ENCODE results near the gene FAM107A. TPM values are rescaled to one million over a fixed set of nuclear protein-coding genes. Genes with fewer than 3 reads are reported as not detected.

FAM107A gene
- total and polyA plus RNA-seq, 2 of the 13 experiments (the other 11 are each of a cell fraction or from before 2014, with no cell fraction given), result not detected

GRCh38 chr3:58536501-58537411 lies 40.4 kb downstream of the FAM107A start, which contains the start of gene ACOX2 (continued):
- no peak for TF ChIP-seq ZBTB38 (CRISPR knock-in tag; IDR thresholded peaks at IDR 0.05)
- no peak for TF ChIP-seq ZNF552 (CRISPR knock-in tag; IDR thresholded peaks at IDR 0.05; ENCODE audit: borderline replicate concordance)
- TF ChIP-seq ELF4 (CRISPR knock-in tag; IDR thresholded peaks at IDR 0.05; ENCODE audit: borderline replicate concordance), result no peak
- TF ChIP-seq ZNF382 (CRISPR knock-in tag; IDR thresholded peaks at IDR 0.05; ENCODE audit: borderline replicate concordance), result no peak
- TF ChIP-seq ZNF383 (CRISPR knock-in tag; IDR thresholded peaks at IDR 0.05; ENCODE audit: borderline replicate concordance), result no peak
- no peak for TF ChIP-seq PLRG1 (conservative IDR thresholded peaks at IDR 0.05)
- no peak for TF ChIP-seq HNRNPL (IDR thresholded peaks at IDR 0.05; ENCODE audit: low read depth, low read length)
- TF ChIP-seq POLR2AphosphoS5 (IDR thresholded peaks at IDR 0.05; ENCODE audit: low read depth, low read length), result peak; percentile 67
- TF ChIP-seq HNF1A (IDR thresholded peaks at IDR 0.05; ENCODE audit: low read depth), result no peak
- no peak for TF ChIP-seq HNF1A (CRISPR knock-in tag; IDR thresholded peaks at IDR 0.05; ENCODE audit: borderline replicate concordance)
- TF ChIP-seq, protein P1, sequence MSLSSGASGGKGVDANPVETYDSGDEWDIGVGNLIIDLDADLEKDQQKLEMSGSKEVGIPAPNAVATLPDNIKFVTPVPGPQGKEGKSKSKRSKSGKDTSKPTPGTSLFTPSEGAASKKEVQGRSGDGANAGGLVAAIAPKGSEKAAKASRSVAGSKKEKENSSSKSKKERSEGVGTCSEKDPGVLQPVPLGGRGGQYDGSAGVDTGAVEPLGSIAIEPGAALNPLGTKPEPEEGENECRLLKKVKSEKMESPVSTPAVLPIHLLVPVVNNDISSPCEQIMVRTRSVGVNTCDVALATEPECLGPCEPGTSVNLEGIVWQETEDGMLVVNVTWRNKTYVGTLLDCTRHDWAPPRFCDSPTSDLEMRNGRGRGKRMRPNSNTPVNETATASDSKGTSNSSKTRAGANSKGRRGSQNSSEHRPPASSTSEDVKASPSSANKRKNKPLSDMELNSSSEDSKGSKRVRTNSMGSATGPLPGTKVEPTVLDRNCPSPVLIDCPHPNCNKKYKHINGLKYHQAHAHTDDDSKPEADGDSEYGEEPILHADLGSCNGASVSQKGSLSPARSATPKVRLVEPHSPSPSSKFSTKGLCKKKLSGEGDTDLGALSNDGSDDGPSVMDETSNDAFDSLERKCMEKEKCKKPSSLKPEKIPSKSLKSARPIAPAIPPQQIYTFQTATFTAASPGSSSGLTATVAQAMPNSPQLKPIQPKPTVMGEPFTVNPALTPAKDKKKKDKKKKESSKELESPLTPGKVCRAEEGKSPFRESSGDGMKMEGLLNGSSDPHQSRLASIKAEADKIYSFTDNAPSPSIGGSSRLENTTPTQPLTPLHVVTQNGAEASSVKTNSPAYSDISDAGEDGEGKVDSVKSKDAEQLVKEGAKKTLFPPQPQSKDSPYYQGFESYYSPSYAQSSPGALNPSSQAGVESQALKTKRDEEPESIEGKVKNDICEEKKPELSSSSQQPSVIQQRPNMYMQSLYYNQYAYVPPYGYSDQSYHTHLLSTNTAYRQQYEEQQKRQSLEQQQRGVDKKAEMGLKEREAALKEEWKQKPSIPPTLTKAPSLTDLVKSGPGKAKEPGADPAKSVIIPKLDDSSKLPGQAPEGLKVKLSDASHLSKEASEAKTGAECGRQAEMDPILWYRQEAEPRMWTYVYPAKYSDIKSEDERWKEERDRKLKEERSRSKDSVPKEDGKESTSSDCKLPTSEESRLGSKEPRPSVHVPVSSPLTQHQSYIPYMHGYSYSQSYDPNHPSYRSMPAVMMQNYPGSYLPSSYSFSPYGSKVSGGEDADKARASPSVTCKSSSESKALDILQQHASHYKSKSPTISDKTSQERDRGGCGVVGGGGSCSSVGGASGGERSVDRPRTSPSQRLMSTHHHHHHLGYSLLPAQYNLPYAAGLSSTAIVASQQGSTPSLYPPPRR (CRISPR knock-in tag; IDR thresholded peaks at IDR 0.05; ENCODE audit: borderline replicate concordance), result no peak
- TF ChIP-seq GATAD2A (CRISPR knock-in tag; IDR thresholded peaks at IDR 0.05), result no peak
- TF ChIP-seq JUNB (CRISPR knock-in tag; IDR thresholded peaks at IDR 0.05; ENCODE audit: borderline replicate concordance), result no peak
- TF ChIP-seq XRCC5 (optimal IDR thresholded peaks at IDR 0.05; ENCODE audit: low read length), result peak; percentile 30
- TF ChIP-seq RNF2 (conservative IDR thresholded peaks at IDR 0.05; ENCODE audit: low read depth), result no peak
- TF ChIP-seq DMAP1 (CRISPR knock-in tag; IDR thresholded peaks at IDR 0.05), result no peak
- no peak for TF ChIP-seq HDAC1 (CRISPR knock-in tag; IDR thresholded peaks at IDR 0.05)
- no peak for TF ChIP-seq ZNF703 (CRISPR knock-in tag; IDR thresholded peaks at IDR 0.05; ENCODE audit: borderline replicate concordance)
- no peak for TF ChIP-seq GFI1 (CRISPR knock-in tag; IDR thresholded peaks at IDR 0.05; ENCODE audit: borderline replicate concordance)
- TF ChIP-seq EED (CRISPR knock-in tag; IDR thresholded peaks at IDR 0.05), result no peak
- TF ChIP-seq ZNF235 (CRISPR knock-in tag; IDR thresholded peaks at IDR 0.05; ENCODE audit: borderline replicate concordance), result no peak
- no peak for TF ChIP-seq BHLHE40 (IDR thresholded peaks at IDR 0.05; ENCODE audit: low read length)
- TF ChIP-seq ZFP1 (CRISPR knock-in tag; IDR thresholded peaks at IDR 0.05), result no peak
- no peak for TF ChIP-seq RARA (CRISPR knock-in tag; IDR thresholded peaks at IDR 0.05)

Data from HepG2 (cell line).